Neuron (in vitro differentiated cells): ENCODE data around the gene OR5A1.
"Not testable (repeated sequence)": the region's sequence is repeated elsewhere in the genome, so short reads cannot be mapped to it uniquely, and the experiment has no call there.

Experiments used
- H2AFZ ChIP-seq: one replicate; pipeline ENCODE4 v1.6.1; 2013; ENCODE audit warnings: low read depth, mild to moderate bottlenecking, inconsistent platforms, low read length, moderate library complexity
- H3K27me3 ChIP-seq: one replicate; pipeline ENCODE4 v1.6.1; 2013; ENCODE audit warnings: low read length; ENCODE audit not compliant: insufficient read depth
- H3K36me3 ChIP-seq: one replicate; pipeline ENCODE4 v1.6.1; 2013; ENCODE audit warnings: low read length; ENCODE audit not compliant: insufficient read depth
- H3K4me1 ChIP-seq: one replicate; pipeline ENCODE4 v1.6.1; 2013; ENCODE audit warnings: low read length; ENCODE audit not compliant: insufficient read depth
- H3K4me3 ChIP-seq: 2 replicates; pipeline ENCODE4 v1.5.1; 2013; ENCODE audit warnings: mild to moderate bottlenecking, low read length, moderate library complexity
- H3K9me3 ChIP-seq: one replicate; pipeline ENCODE4 v1.6.1; 2013; ENCODE audit warnings: low read length

The OR5A1 gene

GRCh38 chr11:59429924-59430516, 6.2 kb upstream of the OR5A1 start:
- H3K4me3 ChIP-seq = no peak overlapping the region
- peaks cover 16% of the 10 kb centered on the region for H3K4me1 ChIP-seq
- no peak overlapping the region for H2AFZ ChIP-seq
- peaks cover 2% of the 10 kb centered on the region for H3K9me3 ChIP-seq
- no peaks in the 10 kb centered on the region for H3K36me3 ChIP-seq
- no peaks in the 10 kb centered on the region for H3K27me3 ChIP-seq

GRCh38 chr11:59437770-59438169, 1.5 kb downstream of the OR5A1 start:
- Histone ChIP-seq H3K27me3 (no peaks in the 10 kb centered on the region), H3K9me3 (no peaks in the 10 kb centered on the region), H3K36me3 (no peaks in the 10 kb centered on the region), H3K4me1 (peaks cover 2% of the 10 kb centered on the region), H3K4me3 (no peak overlapping the region), H2AFZ (no peak overlapping the region)

GRCh38 chr11:59445624-59446023, 9.4 kb downstream of the OR5A1 start:
- H2AFZ ChIP-seq, H3K4me3 ChIP-seq, H3K4me1 ChIP-seq, H3K9me3 ChIP-seq, H3K36me3 ChIP-seq, H3K27me3 ChIP-seq: not testable (repeated sequence)

- no peak overlapping the region for H3K4me3 ChIP-seq
- H2AFZ ChIP-seq = no peak overlapping the region
- no peaks in the 10 kb centered on the region for H3K9me3 ChIP-seq
- no peaks in the 10 kb centered on the region for H3K27me3 ChIP-seq
- H3K4me1 ChIP-seq = no peaks in the 10 kb centered on the region
- H3K36me3 ChIP-seq = no peaks in the 10 kb centered on the region
Observed at GRCh38 chr11:59448484-59448883, 12.2 kb downstream of the OR5A1 start.

- no peaks in the 10 kb centered on the region for H3K36me3 ChIP-seq
- H3K4me1 ChIP-seq = no peaks in the 10 kb centered on the region
- H3K27me3 ChIP-seq = no peaks in the 10 kb centered on the region
- no peak within 1 kb of the TSS for H3K4me3 ChIP-seq
- H2AFZ ChIP-seq = no peak within 1 kb of the TSS
- H3K9me3 ChIP-seq = no peaks in the 10 kb centered on the region
Observed at GRCh38 chr11:59456661-59457060, 20.4 kb downstream of the OR5A1 start, which contains the start of gene OR4D6. Gene OR4D6 (plus strand): TSS chr11:59456961. CDS start chr11:59456961, 0 bp downstream.

- Histone ChIP-seq H3K27me3 (no peaks in the 10 kb centered on the region), H3K36me3 (no peaks in the 10 kb centered on the region), H3K4me1 (no peaks in the 10 kb centered on the region), H3K4me3 (no peak overlapping the region), H3K9me3 (no peaks in the 10 kb centered on the region), H2AFZ (no peak overlapping the region)
Observed at GRCh38 chr11:59459916-59460315, 23.6 kb downstream of the OR5A1 start.

GRCh38 chr11:59463190-59463641, 26.9 kb downstream of the OR5A1 start:
- H3K27me3 ChIP-seq = no peaks in the 10 kb centered on the region
- no peaks in the 10 kb centered on the region for H3K36me3 ChIP-seq
- H3K9me3 ChIP-seq = no peaks in the 10 kb centered on the region
- no peaks in the 10 kb centered on the region for H3K4me1 ChIP-seq
- H3K4me3 ChIP-seq = no peak overlapping the region
- H2AFZ ChIP-seq = no peak overlapping the region

- Histone ChIP-seq H3K4me1 (no peaks in the 10 kb centered on the region), H2AFZ (no peak within 1 kb of the TSS), H3K27me3 (peaks cover 2% of the 10 kb centered on the region), H3K36me3 (no peaks in the 10 kb centered on the region), H3K9me3 (no peaks in the 10 kb centered on the region), H3K4me3 (no peak within 1 kb of the TSS)
Observed at GRCh38 chr11:59473015-59473414, 36.7 kb downstream of the OR5A1 start, which contains the start of gene OR4D10. Gene OR4D10 (plus strand): TSS chr11:59473315. CDS start chr11:59477430, 4,115 bp downstream.

- no peak overlapping the region for H3K4me3 ChIP-seq
- H3K4me1 ChIP-seq = no peaks in the 10 kb centered on the region
- H3K36me3 ChIP-seq = no peaks in the 10 kb centered on the region
- H2AFZ ChIP-seq = no peak overlapping the region
- H3K9me3 ChIP-seq = no peaks in the 10 kb centered on the region
- H3K27me3 ChIP-seq = peaks cover 2% of the 10 kb centered on the region
Observed at GRCh38 chr11:59475176-59475575, 38.9 kb downstream of the OR5A1 start.

GRCh38 chr11:59479906-59480305, 43.6 kb downstream of the OR5A1 start:
- Histone ChIP-seq H3K9me3 (no peaks in the 10 kb centered on the region), H3K27me3 (peaks cover 2% of the 10 kb centered on the region), H3K4me3 (no peak overlapping the region), H3K4me1 (no peaks in the 10 kb centered on the region), H2AFZ (no peak overlapping the region), H3K36me3 (no peaks in the 10 kb centered on the region)

GRCh38 chr11:59480359-59480758, 44.1 kb downstream of the OR5A1 start:
- H2AFZ ChIP-seq = no peak overlapping the region
- H3K27me3 ChIP-seq = peaks cover 2% of the 10 kb centered on the region
- H3K9me3 ChIP-seq = no peaks in the 10 kb centered on the region
- no peak overlapping the region for H3K4me3 ChIP-seq
- no peaks in the 10 kb centered on the region for H3K4me1 ChIP-seq
- H3K36me3 ChIP-seq = no peaks in the 10 kb centered on the region
